HG02943 (cell line): ENCODE data around the gene DRD2.

Experiments used
- ATAC-seq: cut with Tn5 transposase; IDR thresholded peaks from one replicate; pipeline ENCODE4 v1.9.1; 2021; ENCODE audit warnings: mild to moderate bottlenecking, low read depth, moderate library complexity; ENCODE audit not compliant: unreplicated experiment

DRD2 gene

GRCh38 chr11:113405724-113406478, 69.3 kb downstream of the DRD2 start:
- no peak for ATAC-seq

DNA sequence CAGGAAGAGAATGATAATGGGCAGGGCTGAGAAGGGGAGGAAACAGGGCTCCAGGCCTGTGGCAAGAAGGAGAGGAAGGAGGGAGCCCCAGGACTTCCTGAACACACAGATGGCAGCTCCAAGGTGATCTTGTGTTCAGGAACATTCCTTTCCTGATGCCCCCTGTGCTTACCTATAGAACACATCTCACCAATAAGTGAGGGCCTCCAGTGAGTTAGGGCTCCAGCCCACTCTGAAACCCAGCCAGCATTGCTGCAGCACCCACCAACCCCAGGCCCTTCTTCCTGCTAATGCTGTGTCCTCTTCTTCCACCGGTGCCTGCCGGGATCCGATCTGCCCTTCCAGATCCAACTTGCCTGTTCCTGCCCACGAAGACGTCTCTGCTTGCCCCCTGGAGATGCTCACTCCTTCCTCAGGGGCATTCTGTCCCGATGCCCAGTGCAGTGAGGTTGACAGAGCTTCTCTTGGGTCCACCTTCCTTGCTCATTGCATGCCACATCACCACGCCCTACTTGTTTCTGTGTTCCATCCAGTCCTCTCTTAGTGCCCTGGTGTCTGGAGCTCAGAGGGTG, 70.3 kb downstream of the DRD2 start:
- no peak for ATAC-seq

DNA sequence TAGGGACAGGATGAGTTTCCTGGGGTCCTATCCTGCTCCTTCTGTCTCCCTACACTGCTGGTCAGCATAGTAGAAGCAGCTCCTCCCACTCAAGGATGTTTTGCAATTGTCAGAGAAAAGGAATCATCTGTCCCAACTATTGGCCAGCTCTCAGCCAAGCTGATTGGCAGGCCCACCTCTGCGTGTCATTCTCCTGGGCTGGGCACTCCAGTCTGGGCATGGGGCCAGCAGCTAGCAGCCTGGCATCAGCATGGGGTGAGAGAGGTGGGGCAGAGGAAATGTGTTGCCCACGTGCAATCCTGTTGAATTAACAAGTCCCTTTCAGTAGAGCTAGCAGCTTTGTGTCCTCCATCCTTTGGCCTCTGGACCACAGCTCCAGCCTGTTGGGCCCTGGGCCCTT, 73.5 kb downstream of the DRD2 start:
- ATAC-seq, result no peak

DNA sequence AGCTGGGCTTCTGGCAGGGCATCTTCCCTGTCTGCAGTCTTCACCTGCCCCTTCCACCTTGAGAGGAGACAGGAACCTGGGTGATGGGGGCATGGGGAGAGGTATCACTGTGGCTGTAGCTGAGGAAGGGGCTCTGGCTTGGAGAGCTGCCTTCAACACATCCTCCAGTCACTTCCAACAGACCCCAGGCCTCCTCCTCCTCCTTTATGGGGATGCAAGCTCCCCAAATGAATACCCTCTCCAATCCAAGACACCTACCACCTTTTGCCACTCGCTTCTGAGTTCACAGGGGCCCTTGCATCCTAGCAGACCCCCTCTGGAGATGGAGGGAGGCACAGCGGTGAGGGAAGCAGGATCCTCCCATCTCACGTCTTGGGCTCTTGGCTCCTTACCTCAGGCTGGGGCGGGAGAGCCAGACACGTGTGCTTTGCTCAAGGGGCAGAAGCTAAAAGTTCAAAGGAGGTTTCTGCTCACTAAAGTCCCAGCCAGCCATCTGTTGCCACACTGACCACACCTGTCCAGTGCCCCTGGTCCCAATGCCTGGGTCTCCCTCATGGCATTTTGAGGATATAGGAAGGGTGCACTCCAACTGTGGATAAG, 74.5 kb downstream of the DRD2 start:
- no peak for ATAC-seq

- ATAC-seq, result no peak
These were observed 76.3 kb downstream of the DRD2 start for GRCh38 chr11:113398669-113399430.

DNA sequence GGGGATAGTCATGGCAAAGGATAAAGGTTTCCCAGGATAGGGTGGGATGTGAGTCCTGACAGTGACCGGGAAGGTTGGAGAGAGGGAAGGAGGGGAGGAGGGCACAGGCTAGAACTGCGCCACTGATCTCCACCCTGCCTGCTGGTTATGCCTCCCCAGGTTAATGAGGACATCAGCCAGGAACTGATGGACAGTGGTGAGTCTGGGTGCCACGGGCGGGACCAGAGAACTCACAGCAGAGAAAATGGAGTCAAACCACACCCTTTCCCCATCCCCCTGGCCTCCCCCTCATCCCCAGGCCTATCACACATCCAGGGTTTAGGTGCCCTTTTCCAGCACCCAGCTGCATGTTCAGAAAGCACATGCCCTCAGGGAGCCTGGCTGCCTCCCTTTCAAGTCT, 77.4 kb downstream of the DRD2 start:
- no peak for ATAC-seq

- no peak for ATAC-seq
These were observed 78.0 kb downstream of the DRD2 start for GRCh38 chr11:113397212-113397611.

GRCh38 chr11:113396690-113397089, 78.5 kb downstream of the DRD2 start:
- ATAC-seq, result no peak

GRCh38 chr11:113395782-113396336, 79.3 kb downstream of the DRD2 start:
- ATAC-seq, result no peak

- ATAC-seq, result no peak
These were observed 80.3 kb downstream of the DRD2 start for GRCh38 chr11:113394919-113395318.

GRCh38 chr11:113393501-113393985, 81.7 kb downstream of the DRD2 start:
- no peak for ATAC-seq

GRCh38 chr11:113392236-113392921, 82.8 kb downstream of the DRD2 start:
- ATAC-seq, result no peak

GRCh38 chr11:113389272-113389671, 85.9 kb downstream of the DRD2 start:
- no peak for ATAC-seq

- ATAC-seq, result no peak
These were observed 87.5 kb downstream of the DRD2 start, which contains the start of gene ANKK1 for GRCh38 chr11:113387605-113388211. ANKK1 (plus strand) TSS chr11:113387779; CDS start chr11:113387885, 106 bp downstream.

DNA sequence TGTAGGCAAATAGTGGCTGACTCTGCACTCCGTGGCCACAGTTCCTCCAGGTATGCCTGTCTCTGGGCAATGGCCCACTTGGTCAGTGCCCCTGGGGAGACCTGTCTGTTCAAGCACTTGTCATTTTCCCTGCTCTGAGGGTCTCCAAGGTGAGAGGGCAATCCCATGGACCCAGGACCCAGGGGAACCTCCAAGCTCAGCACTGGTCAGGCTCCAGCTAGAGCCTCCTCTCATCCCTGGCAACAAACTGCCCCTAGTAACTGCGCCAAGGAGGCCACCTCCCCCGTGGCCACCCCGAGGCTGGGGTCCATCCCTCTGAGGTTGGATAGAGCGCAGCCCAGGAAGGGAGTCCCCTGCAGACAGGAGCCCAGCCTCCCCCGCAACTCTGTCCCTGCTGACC, 88.3 kb downstream of the DRD2 start:
- ATAC-seq, result no peak

GRCh38 chr11:113385749-113386148, 89.4 kb downstream of the DRD2 start:
- ATAC-seq, result no peak

DNA sequence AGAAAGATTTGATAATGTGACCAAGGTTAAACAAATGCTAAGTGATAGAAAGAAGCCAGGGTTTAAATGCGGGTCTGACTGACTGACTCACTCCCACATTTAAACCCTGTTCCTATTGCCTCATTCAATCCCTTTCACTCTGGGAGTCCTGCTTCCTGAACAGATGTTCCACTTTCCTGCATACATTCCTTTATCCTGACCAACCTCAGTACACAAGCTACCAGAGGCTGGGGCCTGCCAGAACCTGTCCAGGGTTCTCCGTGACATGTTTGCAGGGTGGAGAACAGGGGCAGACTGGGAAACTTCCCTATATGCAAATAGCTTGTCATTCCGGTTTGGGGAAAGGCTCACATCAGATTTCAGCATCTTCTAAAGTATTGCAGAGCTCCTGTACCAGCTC, 90.6 kb downstream of the DRD2 start:
- no peak for ATAC-seq

GRCh38 chr11:113382121-113382520, 93.1 kb downstream of the DRD2 start:
- ATAC-seq, result no peak

GRCh38 chr11:113378692-113379091, 96.5 kb downstream of the DRD2 start:
- ATAC-seq, result no peak
